Measurements from ENCODE around the gene PHLPP1. TPM values are rescaled to one million over a fixed set of nuclear protein-coding genes. Genes with fewer than 3 reads are reported as not detected.

PHLPP1 gene
- total RNA-seq, 2 donors from 2014 or later: 4.6 to 5.9 TPM

- DNase-seq (ENCODE audit: low spot score): no peak
- H3K27ac ChIP-seq: no peak overlapping the region
- no peak for TF ChIP-seq CTCF (IDR thresholded peaks at IDR 0.05)
- H3K4me3 ChIP-seq: no peak overlapping the region
- no peaks in the 10 kb centered on the region for H3K27me3 ChIP-seq
- no peaks in the 10 kb centered on the region for H3K9me3 ChIP-seq
- peaks cover 0 to 13% of the 10 kb centered on the region in 2 donors for H3K4me1 ChIP-seq
- H3K36me3 ChIP-seq: no peaks in the 10 kb centered on the region
These were observed 75.8 kb downstream of the PHLPP1 start for GRCh38 chr18:62790871-62791772.

GRCh38 chr18:62792016-62792415, 76.7 kb downstream of the PHLPP1 start:
- peaks cover 0 to 13% of the 10 kb centered on the region in 2 donors for H3K4me1 ChIP-seq
- H3K9me3 ChIP-seq: no peaks in the 10 kb centered on the region
- no peak overlapping the region for H3K27ac ChIP-seq

GRCh38 chr18:62795813-62796212, 80.5 kb downstream of the PHLPP1 start:
- DNase-seq (ENCODE audit: low spot score): no peak
- TF ChIP-seq CTCF (IDR thresholded peaks at IDR 0.05): no peak
- Histone ChIP-seq H3K27me3 (no peaks in the 10 kb centered on the region), H3K4me1 (peaks cover 0 to 10% of the 10 kb centered on the region in 2 donors), H3K4me3 (no peak overlapping the region), H3K27ac (no peak overlapping the region), H3K9me3 (no peaks in the 10 kb centered on the region), H3K36me3 (no peaks in the 10 kb centered on the region)

More at GRCh38 chr18:62792016-62792415, 76.7 kb downstream of the PHLPP1 start:
- no peak for TF ChIP-seq CTCF (IDR thresholded peaks at IDR 0.05)
- Histone ChIP-seq H3K4me3 (no peak overlapping the region), H3K27me3 (no peaks in the 10 kb centered on the region), H3K36me3 (no peaks in the 10 kb centered on the region)
- no peak for DNase-seq (ENCODE audit: low spot score)

GRCh38 chr18:62796216-62796621, 80.9 kb downstream of the PHLPP1 start:
- no peaks in the 10 kb centered on the region for H3K36me3 ChIP-seq
- DNase-seq (ENCODE audit: low spot score): no peak
- H3K9me3 ChIP-seq: no peaks in the 10 kb centered on the region
- peaks cover 0 to 6% of the 10 kb centered on the region in 2 donors for H3K4me1 ChIP-seq
- no peak overlapping the region for H3K27ac ChIP-seq
- H3K27me3 ChIP-seq: no peaks in the 10 kb centered on the region
- H3K4me3 ChIP-seq: no peak overlapping the region
- no peak for TF ChIP-seq CTCF (IDR thresholded peaks at IDR 0.05)

GRCh38 chr18:62797329-62797728, 82.0 kb downstream of the PHLPP1 start:
- no peak overlapping the region for H3K27ac ChIP-seq
- no peak for DNase-seq (ENCODE audit: low spot score)
- no peaks in the 10 kb centered on the region for H3K27me3 ChIP-seq
- no peaks in the 10 kb centered on the region for H3K4me1 ChIP-seq
- H3K36me3 ChIP-seq: no peaks in the 10 kb centered on the region
- no peak overlapping the region for H3K4me3 ChIP-seq
- no peaks in the 10 kb centered on the region for H3K9me3 ChIP-seq
- TF ChIP-seq CTCF (IDR thresholded peaks at IDR 0.05): no peak

Measured in right atrium auricular region (tissue), 2 donors.